ENCODE measurements around the gene SAMD9L.
A peak's percentile ranks its signal among the peaks of the same experiment; 100 is the strongest.
"Not testable (repeated sequence)": the region's sequence is repeated elsewhere in the genome, so short reads cannot be mapped to it uniquely, and the experiment has no call there.

The SAMD9L gene

DNA sequence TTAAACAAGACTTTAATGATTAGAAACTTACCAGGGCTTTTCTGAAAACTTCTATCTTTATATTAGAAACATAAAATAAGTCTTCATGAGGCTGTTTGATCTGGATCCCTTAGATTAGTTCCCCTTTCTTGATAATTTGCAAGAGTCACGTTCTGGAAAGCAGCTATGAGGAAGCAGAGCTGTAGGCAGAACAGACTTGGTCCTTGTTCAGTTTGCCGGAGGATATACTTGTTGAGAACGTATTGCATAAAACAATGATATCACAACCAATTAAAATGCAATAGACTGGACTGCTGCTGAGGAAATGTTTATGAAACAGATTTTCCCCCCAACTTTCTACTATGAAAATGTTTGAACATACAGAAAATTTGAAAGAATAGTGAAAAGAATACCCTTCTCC, 2.8 kb downstream of the SAMD9L start:
- no peak for DNase-seq

DNA sequence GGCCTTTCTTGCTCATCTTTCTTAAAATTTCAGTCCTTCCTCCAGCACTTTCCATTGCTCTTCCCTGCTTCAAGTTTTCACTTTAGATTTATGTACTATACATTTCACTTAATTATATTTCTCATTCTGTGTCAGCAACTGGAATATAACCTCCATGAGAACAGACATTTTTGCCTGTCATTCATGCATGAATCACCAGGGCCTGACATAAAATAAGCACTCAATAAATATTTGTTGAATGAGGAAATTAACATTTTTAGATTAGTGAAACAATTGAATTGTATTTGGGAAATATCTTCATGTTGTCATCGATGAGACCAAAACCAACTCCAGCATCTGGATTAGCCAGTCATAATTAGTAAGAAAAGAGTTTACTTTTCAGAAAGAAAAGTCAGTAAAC, 6.1 kb downstream of the SAMD9L start:
- no peak for DNase-seq

GRCh38 chr7:93140582-93141191, 7.5 kb downstream of the SAMD9L start:
- no peak for DNase-seq

- DNase-seq, result no peak
Observed at GRCh38 chr7:93138576-93138975, 9.6 kb downstream of the SAMD9L start.

DNA sequence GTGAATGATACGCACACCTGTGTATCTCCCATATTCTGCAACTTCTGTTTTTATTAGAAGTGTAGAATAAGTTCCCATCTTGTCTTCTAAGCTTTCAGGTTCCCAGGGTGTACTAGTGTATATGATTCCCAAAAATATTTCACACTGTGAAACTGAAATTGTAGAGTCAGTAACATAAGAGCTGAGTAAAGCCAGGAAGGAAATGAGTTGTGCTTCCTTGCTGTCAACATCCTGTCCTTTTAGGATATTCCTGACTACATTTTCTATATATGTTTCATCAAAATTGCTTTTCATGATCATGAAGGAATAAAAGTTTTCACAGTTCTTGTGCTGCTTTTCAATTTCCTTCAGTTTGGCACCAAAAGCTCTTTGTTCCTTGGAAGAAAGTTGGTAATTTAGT, 15.2 kb downstream of the SAMD9L start:
- no peak for DNase-seq

- DNase-seq, result no peak
Observed at GRCh38 chr7:93132216-93132615, 16.0 kb downstream of the SAMD9L start.

DNA sequence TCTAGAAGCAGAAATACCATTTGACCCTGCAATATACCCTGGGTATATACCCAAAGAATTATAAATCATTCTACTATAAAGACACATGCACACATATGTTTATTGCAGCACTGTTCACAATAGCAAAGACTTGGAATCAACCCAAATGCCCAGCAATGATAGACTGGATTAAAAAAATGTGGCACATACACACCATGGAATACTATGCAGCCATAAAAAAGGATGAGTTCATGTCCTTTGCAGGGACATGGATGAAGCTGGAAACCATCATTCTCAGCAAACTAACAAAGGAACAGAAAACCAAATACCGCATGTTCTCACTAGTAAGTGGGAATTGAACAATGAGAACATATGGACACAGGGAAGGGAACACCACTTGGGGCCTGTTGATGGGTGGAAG, 21.2 kb downstream of the SAMD9L start:
- DNase-seq, result not testable (repeated sequence)

- not testable (repeated sequence) for DNase-seq
Observed at GRCh38 chr7:93123532-93123931, 24.7 kb downstream of the SAMD9L start.

- DNase-seq, result no peak
Observed at GRCh38 chr7:93120592-93121549, 27.3 kb downstream of the SAMD9L start.

GRCh38 chr7:93119191-93119905, 28.8 kb downstream of the SAMD9L start:
- no peak for DNase-seq

DNA sequence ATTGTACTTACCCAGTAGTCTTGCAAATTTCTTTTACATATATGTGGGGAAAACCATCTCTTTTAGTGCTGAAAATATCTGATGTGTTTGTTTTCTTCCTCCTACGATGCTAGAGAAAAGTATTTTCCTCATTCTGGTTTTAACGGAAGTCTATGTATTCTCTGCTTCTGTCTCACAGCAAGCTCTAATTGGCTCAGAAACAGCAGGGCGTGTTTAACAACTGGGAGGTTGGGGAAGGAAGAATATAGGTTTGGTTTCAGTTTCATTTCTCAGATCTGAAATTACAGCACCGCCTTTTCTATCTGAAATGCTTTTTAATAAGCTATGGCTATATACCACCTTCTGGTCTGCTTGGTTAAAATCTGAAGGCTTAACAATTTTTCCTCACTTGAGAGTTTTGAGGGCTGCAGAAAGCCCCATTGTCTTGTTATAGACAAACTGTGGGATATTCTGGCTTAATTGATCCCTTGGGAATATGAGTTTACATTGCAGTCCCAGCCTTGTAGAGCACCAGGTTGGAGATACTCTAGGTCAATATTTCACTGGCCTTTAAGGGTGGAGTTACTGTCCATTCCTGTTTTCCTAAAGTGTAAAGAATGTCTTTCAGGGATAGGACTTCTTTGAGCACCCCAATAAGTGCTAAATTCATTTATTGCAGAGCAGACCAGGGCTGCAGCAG, 30.2 kb downstream of the SAMD9L start, which contains the start of gene SAMD9:
Gene SAMD9 (minus strand): TSS at position 128 of the 679 bp plus-strand sequence. CDS start 11,882 bp downstream, outside the sequence.
- peak; percentile 46 for DNase-seq

DNA sequence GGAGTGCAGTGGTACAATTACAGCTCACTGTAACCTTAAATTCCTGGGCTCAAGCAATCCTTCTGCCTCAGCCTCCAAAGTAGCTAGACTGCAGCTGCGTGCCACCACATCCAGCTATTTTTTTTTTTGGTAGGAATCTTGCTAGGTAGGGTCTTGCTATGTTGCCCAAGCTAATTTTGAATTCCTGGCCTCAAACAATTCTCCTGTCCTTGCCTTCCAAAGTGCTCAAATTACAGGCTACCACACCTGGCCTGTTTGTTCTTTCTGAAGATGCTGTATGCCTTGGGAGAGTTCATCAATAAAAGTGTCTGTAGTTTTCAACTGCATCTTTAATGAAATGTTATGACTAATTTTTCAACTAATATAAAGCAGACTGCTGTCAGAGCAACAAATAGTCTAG, 30.9 kb downstream of the SAMD9L start:
- no peak for DNase-seq

GRCh38 chr7:93115796-93116195, 32.4 kb downstream of the SAMD9L start:
- no peak for DNase-seq

DNA sequence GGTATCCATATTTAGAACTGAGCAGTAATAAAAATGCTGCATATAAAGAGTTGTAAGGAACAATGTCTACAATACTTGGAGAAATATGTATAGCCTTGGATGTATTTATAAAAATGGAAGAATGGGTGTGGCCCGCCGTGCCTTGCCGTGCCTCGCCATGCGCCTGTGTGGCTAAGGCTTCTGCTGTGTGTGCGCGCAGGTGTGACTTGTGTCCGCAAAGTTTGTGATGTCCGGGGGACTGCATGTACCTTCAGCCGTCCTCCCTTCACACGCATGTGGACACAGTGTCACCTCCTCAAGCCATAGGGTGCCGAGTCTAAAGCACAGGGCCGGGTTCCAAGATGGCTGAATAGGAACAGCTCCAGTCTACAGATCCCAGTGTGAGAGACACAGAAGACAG, 40.2 kb downstream of the SAMD9L start:
- no peak for DNase-seq

DNA sequence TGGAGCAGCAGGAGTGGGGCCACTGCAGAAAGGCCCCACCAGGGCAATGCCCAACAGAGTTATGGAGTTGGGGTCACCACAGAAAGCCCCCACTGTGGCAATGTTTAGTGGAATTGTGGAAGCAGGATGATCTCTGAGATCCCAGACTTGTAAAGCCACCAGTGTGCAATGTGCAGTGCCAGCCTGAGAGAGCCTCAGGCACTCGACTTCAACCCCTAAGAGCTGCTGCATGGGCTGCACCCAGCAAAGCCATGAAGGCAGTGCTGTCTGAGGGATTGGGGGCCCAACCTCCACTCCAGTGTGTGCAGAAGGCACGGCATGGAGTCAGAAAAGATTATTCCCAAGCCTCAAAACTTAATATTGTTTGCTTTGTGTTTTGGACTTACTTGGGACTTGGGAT, 50.8 kb downstream of the SAMD9L start:
- no peak for DNase-seq

DNA sequence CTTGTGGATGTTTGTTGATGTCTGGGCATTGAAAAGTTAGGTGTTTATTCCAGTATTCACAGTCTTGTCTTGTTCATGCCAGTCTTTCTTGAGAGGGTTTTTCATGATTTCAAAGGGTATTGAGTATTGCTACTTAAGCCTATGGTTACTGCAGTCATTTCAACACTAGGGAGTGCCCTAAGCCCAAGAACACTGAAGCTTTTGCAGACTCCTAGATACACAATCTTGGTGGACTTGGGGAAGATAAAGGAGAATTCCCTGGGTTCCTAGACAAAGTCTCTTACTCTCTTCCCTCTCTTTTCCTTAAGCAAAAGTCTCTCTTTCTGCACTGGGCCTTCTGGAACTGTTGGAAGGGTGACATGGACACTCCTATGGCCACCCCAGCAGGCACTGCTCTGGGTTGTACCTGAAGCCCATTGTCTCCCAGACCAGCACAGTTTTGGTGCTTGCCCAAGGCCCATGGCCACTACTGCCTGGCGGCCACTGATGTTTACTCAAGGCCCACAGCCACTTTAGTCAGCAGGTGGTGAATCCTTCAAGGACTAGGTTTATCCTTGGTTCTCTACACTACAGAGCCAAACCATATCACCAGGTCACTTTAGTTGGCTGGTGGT, 55.3 kb downstream of the SAMD9L start:
- no peak for DNase-seq
